K562 (cell line): ENCODE data around the gene ZNF319. TPM values are rescaled to one million over a fixed set of nuclear protein-coding genes. Genes with fewer than 3 reads are reported as not detected.

Experiments used
- FOXK1 ChIP-seq: sonication (generic); formaldehyde crosslinking; IDR thresholded peaks from 2 replicates; pipeline ENCODE4 v1.8.0; 2022; ENCODE audit warnings: missing genetic modification reagents, mild to moderate bottlenecking, borderline replicate concordance
- FOXK2 ChIP-seq, 2 experiments: fragments of 450-650 bp; IDR thresholded peaks in 1 of 2; conservative IDR thresholded peaks in 1 of 2; 2 replicates each; pipeline ENCODE4 v1.6.1; 2016; ENCODE audit warnings: low read depth in 2 of 2, mild to moderate bottlenecking in 1 of 2
- GTF2E2 ChIP-seq: fragments of 200-800 bp; sonication (Bioruptor generic); IDR thresholded peaks from 2 replicates; pipeline ENCODE4 v1.6.1; 2016; ENCODE audit warnings: missing genetic modification characterization, missing compliant biosample characterization
- JUN ChIP-seq, 2 experiments: sonication (generic) in 1 of 2; formaldehyde crosslinking in 1 of 2; IDR thresholded peaks; 2 replicates each; pipeline versions ENCODE4 v1.6.1 to v1.8.0; 2012 to 2022; ENCODE audit warnings: borderline replicate concordance in 2 of 2, mild to moderate bottlenecking in 2 of 2, improper control_type of control experiment in 1 of 2, low read depth in 1 of 2, low read length in 1 of 2, missing genetic modification reagents in 1 of 2
- JUND ChIP-seq, 2 experiments: IDR thresholded peaks; 2 replicates in 1 of 2; 3 replicates in 1 of 2; pipeline ENCODE4 v1.6.1; 2011; ENCODE audit warnings: borderline replicate concordance in 2 of 2, low read depth in 2 of 2, low read length in 2 of 2, improper control_type of control experiment in 1 of 2, missing biosample characterization in 1 of 2, missing genetic modification characterization in 1 of 2, missing genetic modification reagents in 1 of 2
- MEF2A ChIP-seq: IDR thresholded peaks from 2 replicates; pipeline ENCODE4 v1.6.1; 2011; ENCODE audit warnings: low read depth, mild to moderate bottlenecking, low read length, moderate library complexity; ENCODE audit not compliant: control insufficient read depth
- NCOR1 ChIP-seq: fragments of 450-650 bp; IDR thresholded peaks from 2 replicates; pipeline ENCODE4 v1.6.1; 2016; ENCODE audit warnings: mild to moderate bottlenecking, moderate library complexity
- NR4A1 ChIP-seq, 2 experiments: fragments of 250-450 bp in 1 of 2; fragments of 450-650 bp in 1 of 2; sonication (Bioruptor Pico) in 1 of 2; IDR thresholded peaks; 2 replicates each; pipeline versions ENCODE4 v1.4.0 to v1.6.1; 2016 to 2020; ENCODE audit warnings: mild to moderate bottlenecking in 2 of 2, missing compliant biosample characterization in 1 of 2, missing genetic modification characterization in 1 of 2, moderate library complexity in 1 of 2
- PHF8 ChIP-seq: fragments of 200-600 bp; sonication (generic); IDR thresholded peaks from 2 replicates; pipeline ENCODE4 v1.6.1; 2012; ENCODE audit warnings: mixed run types, mild to moderate bottlenecking, inconsistent platforms, low read length, moderate library complexity, borderline replicate concordance
- POLR2G ChIP-seq: fragments of 200-400 bp; formaldehyde crosslinking; IDR thresholded peaks from 2 replicates; pipeline ENCODE4 v1.6.1; 2017; ENCODE audit warnings: low read depth, mild to moderate bottlenecking, antibody characterized with exemption, low read length, moderate library complexity
- PRMT5 ChIP-seq: sonication (generic); formaldehyde crosslinking; IDR thresholded peaks from 2 replicates; pipeline ENCODE4 v1.5.0; 2020; ENCODE audit warnings: missing genetic modification reagents
- ZNF224 ChIP-seq: sonication (generic); formaldehyde crosslinking; IDR thresholded peaks from 2 replicates; pipeline ENCODE4 v1.8.0; 2022; ENCODE audit warnings: mild to moderate bottlenecking, missing genetic modification reagents
- ZNF274 ChIP-seq: IDR thresholded peaks from 2 replicates; pipeline ENCODE4 v1.6.1; 2011; ENCODE audit warnings: low read depth, mild to moderate bottlenecking, low read length, moderate library complexity, borderline replicate concordance
- ZNF280A ChIP-seq: fragments of 450-650 bp; IDR thresholded peaks from 2 replicates; pipeline ENCODE4 v1.6.1; 2018; ENCODE audit warnings: mild to moderate bottlenecking, low read depth; ENCODE audit not compliant: partially characterized antibody
- polyA plus RNA-seq, 8 experiments: library from polyadenylated mRNA; depleted of rRNA in 4 of 8; stranded (reverse) in 5 of 8; unstranded in 3 of 8; fragments of >200 nt; fragmentation: Nextera tagmentation in 2 of 8; fragmentation: Illumina TruSeq in 1 of 8; extraction: Ambion mirVana in 2 of 8; extraction: Trizol in 1 of 8; gene quantifications; 2 replicates each; pipeline versions ENCODE4 v1.2.1 to v1.2.3, GENCODE V29; 2011 to 2014; ENCODE audit warnings: inconsistent platforms in 1 of 8, missing spikeins in 1 of 8
- total RNA-seq, 7 experiments: library from RNA; depleted of rRNA in 6 of 7; stranded (reverse); fragments of >200 nt in 6 of 7; fragmentation: Illumina TruSeq in 2 of 7; extraction: Trizol in 2 of 7; gene quantifications; 2 replicates each; pipeline versions ENCODE4 v1.2.1 to v1.2.3, GENCODE V29; 2011 to 2021; ENCODE audit warnings: low replicate concordance in 1 of 7
- TF ChIP-seq, protein P1 (sequence below): sonication (generic); formaldehyde crosslinking; IDR thresholded peaks from 2 replicates; pipeline ENCODE4 v1.8.0; 2022; ENCODE audit warnings: missing genetic modification reagents, mild to moderate bottlenecking, moderate library complexity, borderline replicate concordance
- TF ChIP-seq, protein P2 (sequence below): fragments of 250-450 bp; sonication (Bioruptor Pico); IDR thresholded peaks from 2 replicates; pipeline ENCODE4 v1.8.0; 2022; ENCODE audit warnings: inconsistent platforms, mild to moderate bottlenecking, moderate library complexity, borderline replicate concordance

Gene ZNF319
- total and polyA plus RNA-seq, 9 of the 15 experiments (the other 6 are each of a cell fraction or from before 2014, with no cell fraction given) = 0.20 to 5.7 (median 1.4) TPM

DNA sequence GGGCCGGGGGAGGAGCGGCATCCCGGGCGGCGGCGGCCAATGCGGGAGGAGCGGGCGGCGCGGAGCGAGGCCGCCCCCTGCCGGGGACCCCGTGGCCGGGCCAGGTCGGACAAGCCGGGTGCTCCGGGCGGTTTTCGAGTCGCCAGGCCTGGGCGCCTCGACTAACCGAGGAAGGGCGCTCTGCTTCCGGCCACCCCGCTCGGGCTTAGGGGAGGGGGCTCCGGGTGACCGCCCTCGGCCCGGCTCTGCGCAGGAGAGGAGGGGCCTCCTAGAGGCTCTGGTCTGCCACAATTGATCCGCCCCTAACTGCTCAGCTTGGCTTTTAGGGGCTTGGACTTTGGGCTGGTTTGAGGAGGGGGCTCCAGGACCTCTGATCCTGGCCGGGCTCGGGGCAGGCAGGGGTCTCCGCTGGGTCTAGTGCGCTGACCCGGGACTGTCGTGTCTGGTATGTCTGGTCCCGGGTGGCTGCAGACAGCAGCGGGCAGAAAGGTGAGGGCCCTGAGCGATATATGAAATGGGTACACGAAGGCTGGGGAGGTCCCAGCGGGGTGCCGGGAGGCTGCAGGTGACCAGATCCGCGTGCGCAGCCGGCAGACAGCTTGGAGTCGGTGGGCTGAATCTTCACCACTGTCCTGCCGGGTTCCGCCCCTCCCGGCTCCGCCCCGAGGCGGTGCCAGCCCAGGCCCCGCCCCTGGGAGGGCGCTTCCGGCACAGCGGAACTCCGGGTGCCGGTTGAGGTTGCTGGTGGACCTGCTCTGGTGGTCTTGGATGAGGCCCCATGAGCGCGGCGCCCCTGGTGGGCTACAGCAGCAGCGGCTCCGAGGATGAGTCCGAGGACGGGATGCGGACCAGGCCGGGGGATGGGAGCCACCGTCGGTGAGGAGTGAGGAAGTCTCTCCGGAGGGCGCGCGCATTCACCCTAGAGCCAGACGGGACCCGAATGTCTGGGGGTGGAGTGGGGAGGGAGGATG lies 519 bp upstream of the ZNF319 start, which contains the start of gene USB1 (continued):
- TF ChIP-seq, protein P1, sequence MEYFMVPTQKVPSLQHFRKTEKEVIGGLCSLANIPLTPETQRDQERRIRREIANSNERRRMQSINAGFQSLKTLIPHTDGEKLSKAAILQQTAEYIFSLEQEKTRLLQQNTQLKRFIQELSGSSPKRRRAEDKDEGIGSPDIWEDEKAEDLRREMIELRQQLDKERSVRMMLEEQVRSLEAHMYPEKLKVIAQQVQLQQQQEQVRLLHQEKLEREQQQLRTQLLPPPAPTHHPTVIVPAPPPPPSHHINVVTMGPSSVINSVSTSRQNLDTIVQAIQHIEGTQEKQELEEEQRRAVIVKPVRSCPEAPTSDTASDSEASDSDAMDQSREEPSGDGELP (CRISPR knock-in tag) = peak; percentile 75
- 0 out of 4 replicates have a peak, but pooled peaks of 1 of the 2 experiments have one; percentile 14 for TF ChIP-seq FOXK2 (conservative IDR thresholded peaks at IDR 0.05 in 1 of 2, IDR thresholded peaks at IDR 0.05 in 1 of 2; ENCODE audit: low read depth in 2 of 2)
- TF ChIP-seq, protein P2, sequence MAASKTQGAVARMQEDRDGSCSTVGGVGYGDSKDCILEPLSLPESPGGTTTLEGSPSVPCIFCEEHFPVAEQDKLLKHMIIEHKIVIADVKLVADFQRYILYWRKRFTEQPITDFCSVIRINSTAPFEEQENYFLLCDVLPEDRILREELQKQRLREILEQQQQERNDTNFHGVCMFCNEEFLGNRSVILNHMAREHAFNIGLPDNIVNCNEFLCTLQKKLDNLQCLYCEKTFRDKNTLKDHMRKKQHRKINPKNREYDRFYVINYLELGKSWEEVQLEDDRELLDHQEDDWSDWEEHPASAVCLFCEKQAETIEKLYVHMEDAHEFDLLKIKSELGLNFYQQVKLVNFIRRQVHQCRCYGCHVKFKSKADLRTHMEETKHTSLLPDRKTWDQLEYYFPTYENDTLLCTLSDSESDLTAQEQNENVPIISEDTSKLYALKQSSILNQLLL (CRISPR knock-in tag) = no peak
- TF ChIP-seq POLR2G = peak; percentile 85
- no peak; the same call in 1 of the 2 replicates for TF ChIP-seq GTF2E2 (tag)
- no peak for TF ChIP-seq JUN (IDR thresholded peaks at IDR 0.05; ENCODE audit: borderline replicate concordance, low read depth, low read length)
- no peak for TF ChIP-seq JUN (CRISPR knock-in tag; IDR thresholded peaks at IDR 0.05; ENCODE audit: borderline replicate concordance)
- TF ChIP-seq PHF8 = peak; percentile 87; the same call in 1 of the 2 replicates
- no peak for TF ChIP-seq FOXK1 (CRISPR knock-in tag)
- TF ChIP-seq ZNF280A = no peak
- no peak for TF ChIP-seq MEF2A
- no peak for TF ChIP-seq ZNF274
- no peak for TF ChIP-seq ZNF224 (CRISPR knock-in tag)
- no peak for TF ChIP-seq NR4A1 (CRISPR knock-in tag; IDR thresholded peaks at IDR 0.05)
- no peak for TF ChIP-seq NR4A1 (tag; IDR thresholded peaks at IDR 0.05)
- TF ChIP-seq NCOR1 = no peak
- TF ChIP-seq PRMT5 (CRISPR knock-in tag) = no peak
- peak; percentile 13; the same call in 1 of the 2 replicates for TF ChIP-seq JUND (IDR thresholded peaks at IDR 0.05; ENCODE audit: borderline replicate concordance, low read depth, low read length)
- no peak; the same call in 2 of the 3 replicates for TF ChIP-seq JUND (tag; IDR thresholded peaks at IDR 0.05; ENCODE audit: borderline replicate concordance, low read depth, low read length)
